ENCODE measurements around the gene PRLHR.

The PRLHR gene

DNA sequence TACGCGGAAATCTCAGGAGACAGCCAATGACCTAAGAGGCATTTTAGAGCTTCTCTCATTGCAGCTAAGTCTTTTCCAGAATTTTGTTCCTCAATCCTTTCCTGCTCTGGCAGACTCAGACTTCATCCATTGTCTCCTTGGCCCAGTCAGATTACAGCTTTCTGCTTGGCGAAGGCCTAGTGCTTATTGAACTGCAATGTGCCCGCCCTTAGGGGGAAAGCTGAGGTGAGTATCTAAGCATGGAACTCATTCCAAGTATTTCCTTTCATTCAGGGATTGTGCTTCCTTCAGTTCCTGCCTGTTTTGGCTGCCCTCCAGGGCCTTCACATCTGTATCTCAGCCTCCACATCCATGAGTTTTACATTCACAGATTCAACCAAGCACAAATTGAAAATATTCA, 37.5 kb downstream of the PRLHR start:
- DNase-seq = no peak

GRCh38 chr10:118551535-118552100, 43.8 kb downstream of the PRLHR start:
- DNase-seq = peak; percentile 9 to 23

DNA sequence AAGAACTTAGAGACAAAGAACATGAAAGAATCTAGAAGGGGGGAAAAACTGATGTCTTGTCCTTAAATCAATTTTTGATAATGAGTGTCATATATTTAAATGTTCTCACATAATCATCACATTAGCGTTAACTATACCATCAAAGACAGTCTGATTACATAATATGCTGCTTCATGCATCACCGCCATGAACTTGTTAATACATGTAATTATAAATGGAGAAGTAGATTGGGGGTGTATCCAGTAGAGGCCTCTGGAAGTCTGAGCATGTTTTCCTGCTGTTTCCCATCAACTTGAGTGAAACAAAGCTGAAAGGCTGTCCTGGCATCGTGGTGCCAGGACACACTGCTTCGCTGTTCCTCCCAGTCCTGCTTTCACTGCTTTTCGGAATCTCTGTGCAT, 48.2 kb downstream of the PRLHR start:
- DNase-seq = no peak

DNA sequence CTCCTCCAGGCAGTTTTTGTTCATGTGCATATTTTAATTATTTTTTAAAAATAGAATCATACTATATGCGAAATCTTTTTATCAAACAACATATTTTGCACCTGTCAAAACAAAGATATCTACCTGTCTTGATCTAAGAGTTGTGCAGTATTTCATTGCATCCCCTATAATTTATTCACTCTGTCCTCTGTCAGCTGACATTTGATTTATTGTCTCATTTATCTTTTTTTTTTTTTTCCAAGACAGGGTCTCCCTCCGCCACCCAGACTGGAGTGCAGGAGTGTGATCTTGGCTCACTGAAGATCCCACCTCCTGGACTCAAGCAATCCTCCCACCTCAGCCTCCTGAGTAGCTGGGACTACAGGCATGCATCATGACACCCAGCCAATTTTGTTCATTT, 49.0 kb downstream of the PRLHR start:
- no peak for DNase-seq

GRCh38 chr10:118545381-118545780, 50.1 kb downstream of the PRLHR start:
- no peak for DNase-seq

DNA sequence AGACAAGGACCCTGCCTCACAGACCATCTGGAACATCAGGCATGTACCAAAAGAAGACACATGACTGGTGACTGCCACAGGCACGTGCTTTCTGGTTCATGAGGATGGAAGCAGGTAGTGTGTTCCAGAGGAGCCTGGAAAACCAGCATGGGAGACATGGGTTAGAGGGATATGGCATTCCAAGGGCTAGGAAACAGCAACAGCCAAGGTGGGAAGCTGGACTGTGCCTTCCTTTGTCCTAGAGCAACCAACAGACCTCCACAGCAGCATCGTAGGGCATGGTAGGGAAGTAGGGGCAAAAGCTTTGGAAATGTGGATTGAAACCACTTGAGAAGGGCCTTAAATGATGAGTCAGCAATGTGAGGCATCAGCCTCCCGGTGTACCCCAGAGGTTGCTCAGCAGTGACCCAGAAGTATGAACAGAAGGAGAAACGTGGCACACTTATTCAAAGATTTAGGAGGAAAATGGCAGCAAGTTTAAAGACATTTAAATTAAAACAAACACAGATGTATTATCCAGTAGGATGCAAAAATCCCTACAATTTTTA, 51.0 kb downstream of the PRLHR start:
- no peak for DNase-seq

- peak; percentile 11 to 33 for DNase-seq
Observed at GRCh38 chr10:118543714-118544400, 51.6 kb downstream of the PRLHR start.

DNA sequence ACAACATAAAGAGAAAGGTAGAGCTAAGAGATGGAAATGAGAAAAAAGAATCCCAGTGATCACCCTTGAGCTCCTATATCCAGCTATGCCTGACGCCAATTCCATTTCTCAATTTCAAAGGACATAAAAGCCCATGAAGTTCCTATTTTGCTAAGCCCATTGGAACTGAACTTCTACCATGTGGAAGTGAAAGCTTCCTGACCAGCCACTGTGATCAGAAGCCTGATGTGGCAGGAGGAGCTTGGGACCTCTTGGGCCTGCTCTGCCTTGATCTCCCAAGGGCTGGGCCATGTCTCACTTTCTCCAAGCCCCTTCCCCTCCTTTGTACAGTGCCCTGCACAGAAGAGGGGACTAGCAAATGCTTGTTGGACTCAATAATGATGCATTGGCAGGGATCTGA, 52.7 kb downstream of the PRLHR start:
- DNase-seq = no peak

- DNase-seq = no peak
Observed at GRCh38 chr10:118542205-118542604, 53.2 kb downstream of the PRLHR start.

- DNase-seq = no peak
Observed at GRCh38 chr10:118541718-118542117, 53.7 kb downstream of the PRLHR start.

Measured in AML-193 (cell line).